ENCODE measurements around the gene EEF1A2.

Gene EEF1A2

GRCh38 chr20:63456429-63457284 lies 42.2 kb downstream of the EEF1A2 start:
- Histone ChIP-seq H3K36me3 (ENCODE audit: control insufficient read depth in 5 of 5, insufficient read depth in 5 of 5, low read length in 5 of 5) (no peaks in the 10 kb centered on the region), H3K27me3 (ENCODE audit: control insufficient read depth in 5 of 5, insufficient read depth in 4 of 5, low read length in 5 of 5) (peaks cover 60 to 79% (median 69%) of the 10 kb centered on the region in 5 donors), H3K9ac (ENCODE audit: low read length in 5 of 5) (no peak overlapping the region), H3K4me3 (ENCODE audit: low read depth in 1 of 5, low read length in 5 of 5) (no peak overlapping the region), H3K27ac (ENCODE audit: low read depth, low read length) (no peak overlapping the region), H3K4me1 (ENCODE audit: control insufficient read depth in 5 of 5, insufficient read depth in 5 of 5, low read length in 5 of 5) (peaks cover 0 to 26% (median 7%) of the 10 kb centered on the region in 5 donors), H3K9me3 (ENCODE audit: control insufficient read depth in 5 of 5, low read length in 5 of 5) (peaks cover 0 to 3% (median 0%) of the 10 kb centered on the region in 5 donors)

- H3K4me3 ChIP-seq (ENCODE audit: low read depth in 1 of 5, low read length in 5 of 5), result no peak overlapping the region
- no peak overlapping the region for H3K27ac ChIP-seq (ENCODE audit: low read depth, low read length)
- H3K36me3 ChIP-seq (ENCODE audit: control insufficient read depth in 5 of 5, insufficient read depth in 5 of 5, low read length in 5 of 5), result no peaks in the 10 kb centered on the region
- peaks cover 0 to 3% (median 0%) of the 10 kb centered on the region in 5 donors for H3K9me3 ChIP-seq (ENCODE audit: control insufficient read depth in 5 of 5, low read length in 5 of 5)
- H3K9ac ChIP-seq (ENCODE audit: low read length in 5 of 5), result no peak overlapping the region
- H3K27me3 ChIP-seq (ENCODE audit: control insufficient read depth in 5 of 5, insufficient read depth in 4 of 5, low read length in 5 of 5), result peaks cover 56 to 74% (median 62%) of the 10 kb centered on the region in 5 donors
- peaks cover 0 to 26% (median 7%) of the 10 kb centered on the region in 5 donors for H3K4me1 ChIP-seq (ENCODE audit: control insufficient read depth in 5 of 5, insufficient read depth in 5 of 5, low read length in 5 of 5)
These were observed 43.4 kb downstream of the EEF1A2 start for GRCh38 chr20:63455568-63455859.

DNA sequence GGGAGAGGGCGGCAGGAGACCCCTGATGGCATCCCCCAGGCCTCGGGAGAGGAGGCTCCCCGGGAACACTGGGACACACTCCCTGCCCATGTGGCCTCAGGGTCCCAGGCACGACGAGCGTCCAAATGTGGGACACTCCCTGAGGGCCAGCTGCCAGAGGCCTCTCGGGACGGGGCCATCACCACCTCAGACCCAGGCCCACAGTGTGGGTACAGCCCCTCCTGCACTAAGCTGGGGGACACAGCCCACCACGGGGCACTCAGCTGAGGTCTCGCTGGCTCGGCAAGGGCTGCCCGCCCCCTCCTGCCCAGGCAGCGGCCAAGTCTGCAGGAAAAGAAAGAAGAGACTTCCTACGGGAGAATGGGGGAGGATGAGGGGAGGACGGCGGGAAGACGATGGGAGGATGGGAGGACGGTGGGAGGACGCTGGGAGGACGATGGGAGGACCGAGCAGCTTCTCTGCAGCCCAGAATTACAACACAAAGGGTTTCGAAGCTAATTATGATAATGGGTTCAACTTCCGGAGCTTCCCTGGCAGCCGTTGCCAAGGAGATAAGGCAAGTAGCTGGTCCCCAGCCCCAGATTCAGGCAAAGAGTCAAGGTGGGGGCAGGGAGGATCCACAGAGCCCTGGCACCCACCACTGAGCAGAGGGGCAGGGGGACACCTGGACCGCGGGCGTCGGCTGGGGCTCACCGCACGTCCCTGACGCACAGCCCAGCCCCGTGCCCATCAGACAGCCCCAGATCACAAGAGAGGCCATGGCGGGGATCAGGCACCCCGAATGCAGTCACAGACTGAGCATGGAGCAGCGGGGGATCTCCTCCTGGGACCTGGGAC lies 43.9 kb downstream of the EEF1A2 start:
- Histone ChIP-seq H3K36me3 (ENCODE audit: control insufficient read depth in 5 of 5, insufficient read depth in 5 of 5, low read length in 5 of 5) (no peaks in the 10 kb centered on the region), H3K4me1 (ENCODE audit: control insufficient read depth in 5 of 5, insufficient read depth in 5 of 5, low read length in 5 of 5) (peaks cover 0 to 26% (median 7%) of the 10 kb centered on the region in 5 donors), H3K27me3 (ENCODE audit: control insufficient read depth in 5 of 5, insufficient read depth in 4 of 5, low read length in 5 of 5) (peaks cover 56 to 73% (median 58%) of the 10 kb centered on the region in 5 donors), H3K27ac (ENCODE audit: low read depth, low read length) (no peak overlapping the region), H3K4me3 (ENCODE audit: low read depth in 1 of 5, low read length in 5 of 5) (no peak overlapping the region), H3K9ac (ENCODE audit: low read length in 5 of 5) (no peak overlapping the region), H3K9me3 (ENCODE audit: control insufficient read depth in 5 of 5, low read length in 5 of 5) (peaks cover 0 to 3% (median 0%) of the 10 kb centered on the region in 5 donors)

DNA sequence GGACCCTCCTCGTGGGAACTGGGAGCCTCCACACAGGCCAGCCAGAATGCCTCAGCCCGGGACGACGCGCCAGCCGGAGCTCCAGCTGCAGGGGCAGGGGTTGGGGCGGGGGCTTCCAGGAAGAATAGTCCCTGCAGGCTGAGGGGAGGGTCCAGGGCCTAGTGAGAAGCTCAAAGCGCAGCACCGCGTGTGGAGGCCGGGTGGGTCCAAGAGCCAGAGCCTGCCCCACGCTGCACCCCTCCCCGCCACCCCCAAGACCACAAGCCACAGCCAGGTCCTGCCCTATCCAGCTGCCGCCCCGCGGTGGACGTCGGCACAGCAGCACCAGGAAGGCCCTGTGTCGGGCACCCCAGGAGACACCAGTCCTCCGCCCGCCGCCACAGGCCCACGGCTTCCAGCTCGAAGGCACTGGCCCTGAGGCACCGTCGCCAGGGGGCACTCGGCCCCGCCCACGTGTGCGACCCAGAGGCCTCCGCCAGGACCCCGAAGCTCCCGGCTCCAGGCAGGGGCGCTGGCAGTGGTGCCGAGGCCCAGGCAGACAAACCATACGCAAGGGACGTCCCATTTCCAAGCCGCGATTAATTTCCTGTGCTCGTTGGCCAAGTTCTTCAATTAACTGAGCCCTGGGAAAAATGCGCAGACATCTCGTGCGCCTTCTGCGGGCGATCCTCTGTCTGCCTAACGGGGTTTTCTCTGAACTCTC lies 45.9 kb downstream of the EEF1A2 start:
- no peak overlapping the region for H3K27ac ChIP-seq (ENCODE audit: low read depth, low read length)
- no peak overlapping the region for H3K4me3 ChIP-seq (ENCODE audit: low read depth in 1 of 5, low read length in 5 of 5)
- H3K4me1 ChIP-seq (ENCODE audit: control insufficient read depth in 5 of 5, insufficient read depth in 5 of 5, low read length in 5 of 5), result peaks cover 0 to 24% (median 7%) of the 10 kb centered on the region in 5 donors
- H3K36me3 ChIP-seq (ENCODE audit: control insufficient read depth in 5 of 5, insufficient read depth in 5 of 5, low read length in 5 of 5), result no peaks in the 10 kb centered on the region
- peaks cover 44 to 75% (median 65%) of the 10 kb centered on the region in 5 donors for H3K27me3 ChIP-seq (ENCODE audit: control insufficient read depth in 5 of 5, insufficient read depth in 4 of 5, low read length in 5 of 5)
- H3K9me3 ChIP-seq (ENCODE audit: control insufficient read depth in 5 of 5, low read length in 5 of 5), result no peaks in the 10 kb centered on the region
- no peak overlapping the region for H3K9ac ChIP-seq (ENCODE audit: low read length in 5 of 5)

- H3K9me3 ChIP-seq (ENCODE audit: control insufficient read depth in 5 of 5, low read length in 5 of 5), result no peaks in the 10 kb centered on the region
- H3K4me3 ChIP-seq (ENCODE audit: low read depth in 1 of 5, low read length in 5 of 5), result no peak overlapping the region
- no peak overlapping the region for H3K9ac ChIP-seq (ENCODE audit: low read length in 5 of 5)
- peaks cover 37 to 75% (median 65%) of the 10 kb centered on the region in 5 donors for H3K27me3 ChIP-seq (ENCODE audit: control insufficient read depth in 5 of 5, insufficient read depth in 4 of 5, low read length in 5 of 5)
- H3K36me3 ChIP-seq (ENCODE audit: control insufficient read depth in 5 of 5, insufficient read depth in 5 of 5, low read length in 5 of 5), result no peaks in the 10 kb centered on the region
- no peak overlapping the region for H3K27ac ChIP-seq (ENCODE audit: low read depth, low read length)
- peaks cover 0 to 18% (median 7%) of the 10 kb centered on the region in 5 donors for H3K4me1 ChIP-seq (ENCODE audit: control insufficient read depth in 5 of 5, insufficient read depth in 5 of 5, low read length in 5 of 5)
These were observed 46.5 kb downstream of the EEF1A2 start for GRCh38 chr20:63452341-63452740.

GRCh38 chr20:63451821-63452220 lies 47.1 kb downstream of the EEF1A2 start:
- Histone ChIP-seq H3K27me3 (ENCODE audit: control insufficient read depth in 5 of 5, insufficient read depth in 4 of 5, low read length in 5 of 5) (peaks cover 32 to 75% (median 64%) of the 10 kb centered on the region in 5 donors), H3K9ac (ENCODE audit: low read length in 5 of 5) (no peak overlapping the region), H3K36me3 (ENCODE audit: control insufficient read depth in 5 of 5, insufficient read depth in 5 of 5, low read length in 5 of 5) (no peaks in the 10 kb centered on the region), H3K4me3 (ENCODE audit: low read depth in 1 of 5, low read length in 5 of 5) (no peak overlapping the region), H3K4me1 (ENCODE audit: control insufficient read depth in 5 of 5, insufficient read depth in 5 of 5, low read length in 5 of 5) (peaks cover 0 to 16% (median 7%) of the 10 kb centered on the region in 5 donors), H3K27ac (ENCODE audit: low read depth, low read length) (no peak overlapping the region), H3K9me3 (ENCODE audit: control insufficient read depth in 5 of 5, low read length in 5 of 5) (no peaks in the 10 kb centered on the region)

- Histone ChIP-seq H3K36me3 (ENCODE audit: control insufficient read depth in 5 of 5, insufficient read depth in 5 of 5, low read length in 5 of 5) (no peaks in the 10 kb centered on the region), H3K4me1 (ENCODE audit: control insufficient read depth in 5 of 5, insufficient read depth in 5 of 5, low read length in 5 of 5) (peaks cover 0 to 16% (median 7%) of the 10 kb centered on the region in 5 donors), H3K4me3 (ENCODE audit: low read depth in 1 of 5, low read length in 5 of 5) (no peak overlapping the region), H3K9ac (ENCODE audit: low read length in 5 of 5) (no peak overlapping the region), H3K27ac (ENCODE audit: low read depth, low read length) (no peak overlapping the region), H3K9me3 (ENCODE audit: control insufficient read depth in 5 of 5, low read length in 5 of 5) (no peaks in the 10 kb centered on the region), H3K27me3 (ENCODE audit: control insufficient read depth in 5 of 5, insufficient read depth in 4 of 5, low read length in 5 of 5) (peaks cover 22 to 70% (median 54%) of the 10 kb centered on the region in 5 donors)
These were observed 48.8 kb downstream of the EEF1A2 start for GRCh38 chr20:63449796-63450730.

GRCh38 chr20:63449025-63449424 lies 49.9 kb downstream of the EEF1A2 start:
- peaks cover 0 to 8% (median 2%) of the 10 kb centered on the region in 5 donors for H3K4me1 ChIP-seq (ENCODE audit: control insufficient read depth in 5 of 5, insufficient read depth in 5 of 5, low read length in 5 of 5)
- H3K4me3 ChIP-seq (ENCODE audit: low read depth in 1 of 5, low read length in 5 of 5), result no peak overlapping the region
- H3K27me3 ChIP-seq (ENCODE audit: control insufficient read depth in 5 of 5, insufficient read depth in 4 of 5, low read length in 5 of 5), result peaks cover 14 to 60% (median 43%) of the 10 kb centered on the region in 5 donors
- no peak overlapping the region for H3K9ac ChIP-seq (ENCODE audit: low read length in 5 of 5)
- H3K36me3 ChIP-seq (ENCODE audit: control insufficient read depth in 5 of 5, insufficient read depth in 5 of 5, low read length in 5 of 5), result no peaks in the 10 kb centered on the region
- no peak overlapping the region for H3K27ac ChIP-seq (ENCODE audit: low read depth, low read length)
- H3K9me3 ChIP-seq (ENCODE audit: control insufficient read depth in 5 of 5, low read length in 5 of 5), result no peaks in the 10 kb centered on the region

DNA sequence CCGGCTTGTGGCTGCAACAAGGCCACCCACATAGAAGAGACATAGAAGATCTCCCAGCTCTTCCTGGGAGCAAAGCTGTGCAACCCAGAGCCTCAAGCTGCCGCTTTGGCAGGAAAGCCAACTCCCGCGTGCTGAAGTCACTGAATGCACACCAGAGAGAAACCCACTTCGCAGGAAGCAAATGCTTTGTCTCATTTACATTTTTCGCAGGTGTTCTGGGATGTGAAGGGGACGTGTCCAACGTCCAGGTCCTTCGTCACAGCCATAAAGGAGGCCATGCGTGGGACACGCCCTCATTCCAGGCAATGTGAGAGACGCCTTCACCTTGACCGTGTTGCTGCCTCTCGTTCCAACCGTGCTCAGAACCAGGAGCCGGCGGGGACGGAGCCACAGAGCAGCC lies 50.9 kb downstream of the EEF1A2 start:
- Histone ChIP-seq H3K36me3 (ENCODE audit: control insufficient read depth in 5 of 5, insufficient read depth in 5 of 5, low read length in 5 of 5) (no peaks in the 10 kb centered on the region), H3K9me3 (ENCODE audit: control insufficient read depth in 5 of 5, low read length in 5 of 5) (no peaks in the 10 kb centered on the region), H3K9ac (ENCODE audit: low read length in 5 of 5) (no peak overlapping the region), H3K4me1 (ENCODE audit: control insufficient read depth in 5 of 5, insufficient read depth in 5 of 5, low read length in 5 of 5) (peaks cover 0 to under 1% (median 0%) of the 10 kb centered on the region in 5 donors), H3K27me3 (ENCODE audit: control insufficient read depth in 5 of 5, insufficient read depth in 4 of 5, low read length in 5 of 5) (peaks cover 6 to 51% (median 36%) of the 10 kb centered on the region in 5 donors), H3K27ac (ENCODE audit: low read depth, low read length) (no peak overlapping the region), H3K4me3 (ENCODE audit: low read depth in 1 of 5, low read length in 5 of 5) (no peak overlapping the region)

Measured in subcutaneous abdominal adipose tissue (tissue), 5 donors.